HG03103 (cell line): Measurements from ENCODE around the gene CEACAM16.

ENCODE experiments used
- ATAC-seq: cut with Tn5 transposase; IDR thresholded peaks from one replicate; pipeline ENCODE4 v1.9.1; 2021; ENCODE audit warnings: low read depth; ENCODE audit not compliant: unreplicated experiment

Gene CEACAM16

DNA sequence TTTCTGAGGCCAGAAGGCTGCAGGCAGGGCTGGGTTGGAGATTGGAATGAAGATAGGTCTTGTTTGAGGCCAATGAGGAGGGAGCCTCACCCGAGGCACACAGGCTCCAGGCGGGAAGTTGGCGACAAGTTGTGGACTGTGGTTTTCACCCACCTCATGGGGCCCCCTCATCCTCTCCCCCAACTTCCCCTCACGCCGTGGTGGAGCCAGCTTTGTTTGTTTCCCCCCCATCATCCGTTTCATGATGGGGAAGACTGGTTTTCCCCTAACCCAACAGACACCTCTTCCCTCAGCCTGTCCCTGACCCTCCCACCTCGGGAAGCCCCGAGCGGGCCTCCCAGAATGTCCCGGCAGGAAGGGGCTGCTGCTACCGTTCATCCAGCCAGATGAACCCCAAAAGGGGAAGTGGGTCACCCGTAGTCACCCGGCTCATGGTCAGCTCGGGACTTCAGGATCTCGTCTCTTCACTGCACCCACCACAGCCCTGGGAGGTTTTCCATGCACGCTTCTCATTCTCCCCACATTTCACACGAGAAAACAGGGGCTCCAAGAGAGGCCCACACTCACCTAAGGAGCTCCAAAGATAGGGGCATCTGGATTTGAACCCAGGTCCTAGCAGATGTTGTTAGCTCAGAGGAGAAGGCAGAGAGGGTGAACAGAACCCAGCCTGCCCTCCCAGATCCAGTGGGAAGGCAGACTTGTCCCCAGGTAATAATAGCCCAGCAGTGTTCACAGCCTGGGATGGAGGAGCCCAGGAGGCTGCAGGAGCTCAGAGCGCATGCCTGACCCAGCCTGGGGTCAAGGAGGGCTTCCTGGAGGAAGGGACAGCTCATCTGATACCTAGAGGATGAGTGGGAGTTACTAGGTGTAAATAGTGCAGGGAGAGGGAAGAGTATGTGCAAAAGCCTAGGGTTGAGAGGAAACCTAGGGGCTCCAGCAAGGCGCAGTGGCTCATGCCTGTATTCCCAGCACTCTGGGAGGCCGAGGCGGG is 23.5 kb downstream of the CEACAM16 start:
- ATAC-seq = no peak

DNA sequence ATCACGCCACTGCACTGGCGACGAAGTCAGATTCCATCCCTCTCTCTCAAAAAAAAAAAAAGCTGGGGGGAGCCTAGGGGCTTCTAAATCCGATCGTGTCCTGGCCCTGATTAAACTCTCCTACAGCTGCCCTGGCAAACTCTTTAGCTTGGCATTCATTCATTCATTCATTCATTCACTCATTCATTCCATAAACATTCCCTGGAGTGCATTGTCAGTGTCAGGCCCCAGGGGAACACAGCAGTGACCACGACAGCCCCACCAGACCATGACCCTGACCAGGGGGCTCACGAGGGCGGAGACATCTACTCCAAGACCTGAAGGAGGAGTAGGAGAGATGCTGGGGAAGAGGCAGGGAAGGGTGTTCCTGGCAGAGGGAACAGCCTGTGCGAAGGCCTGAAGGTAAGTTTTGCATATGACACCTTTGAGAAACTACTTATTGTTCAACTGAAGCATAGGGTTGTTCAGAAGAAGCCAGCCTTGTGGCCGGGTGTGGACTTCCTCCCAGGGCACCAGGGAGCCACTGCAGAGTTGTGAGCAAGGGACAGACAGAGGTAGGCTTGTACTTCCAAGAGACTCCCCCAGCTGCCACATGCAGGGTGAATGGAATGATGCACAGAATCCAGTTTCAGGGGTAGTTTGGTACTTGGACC is 24.5 kb downstream of the CEACAM16 start:
- ATAC-seq = peak; percentile 27

DNA sequence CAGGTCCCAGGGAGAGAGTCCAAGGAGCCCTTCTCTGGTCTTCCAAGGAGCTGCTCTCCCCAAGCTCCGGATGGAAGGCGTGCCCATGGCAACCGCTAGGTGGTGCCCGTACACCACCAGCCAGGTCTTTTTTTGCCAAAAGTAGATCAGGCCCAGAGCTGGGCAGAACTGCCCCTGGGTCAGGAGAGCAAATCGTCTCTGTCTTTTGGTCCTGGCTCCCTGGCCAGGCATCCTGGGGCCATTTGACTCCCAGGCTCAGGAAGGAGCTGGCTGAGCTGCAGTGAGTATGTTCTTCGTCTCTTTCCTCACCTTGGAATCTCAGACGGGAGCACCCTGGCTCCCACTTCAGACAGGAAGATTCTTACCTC is 25.0 kb downstream of the CEACAM16 start:
- peak; percentile 63 for ATAC-seq

DNA sequence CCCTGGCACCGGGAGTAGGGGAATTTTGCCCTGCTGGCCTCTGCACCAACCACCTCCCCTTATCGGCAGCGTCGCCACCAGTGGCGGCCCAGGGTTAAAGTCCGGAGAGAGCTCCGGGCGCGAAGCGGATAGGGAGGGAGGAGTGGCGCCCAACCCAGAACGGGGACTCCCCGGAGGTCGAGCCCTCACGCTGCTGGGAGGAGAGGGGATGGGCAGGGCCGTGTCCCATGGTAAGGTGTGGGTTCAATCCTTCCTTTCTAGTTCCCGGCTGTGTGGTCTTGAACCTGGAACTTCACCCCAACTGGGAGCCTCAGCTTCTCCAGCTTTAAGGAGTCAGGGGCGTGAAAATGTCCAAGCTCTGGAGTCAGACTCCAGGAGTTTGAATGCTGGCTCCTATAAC is 26.3 kb downstream of the CEACAM16 start:
- no peak for ATAC-seq

DNA sequence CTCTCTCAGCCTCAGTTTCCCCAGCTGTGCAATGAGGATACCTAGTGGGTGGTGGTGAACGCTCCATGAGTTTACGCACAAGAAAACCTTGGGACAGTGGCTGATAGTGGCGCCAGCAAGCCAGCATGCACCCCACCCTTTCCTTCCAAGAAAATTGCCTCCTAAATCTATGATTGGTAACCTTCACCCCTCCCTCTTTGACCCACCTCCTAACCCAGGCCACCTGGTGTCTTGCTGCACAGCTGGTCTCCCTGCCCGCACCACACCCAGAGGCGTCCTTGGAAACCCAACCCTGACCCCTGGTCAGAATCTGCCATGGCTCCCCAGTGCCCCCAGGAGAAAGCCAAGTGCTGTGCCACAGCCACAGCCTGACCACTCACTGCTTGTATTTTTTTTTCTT is 26.7 kb downstream of the CEACAM16 start:
- ATAC-seq = no peak

DNA sequence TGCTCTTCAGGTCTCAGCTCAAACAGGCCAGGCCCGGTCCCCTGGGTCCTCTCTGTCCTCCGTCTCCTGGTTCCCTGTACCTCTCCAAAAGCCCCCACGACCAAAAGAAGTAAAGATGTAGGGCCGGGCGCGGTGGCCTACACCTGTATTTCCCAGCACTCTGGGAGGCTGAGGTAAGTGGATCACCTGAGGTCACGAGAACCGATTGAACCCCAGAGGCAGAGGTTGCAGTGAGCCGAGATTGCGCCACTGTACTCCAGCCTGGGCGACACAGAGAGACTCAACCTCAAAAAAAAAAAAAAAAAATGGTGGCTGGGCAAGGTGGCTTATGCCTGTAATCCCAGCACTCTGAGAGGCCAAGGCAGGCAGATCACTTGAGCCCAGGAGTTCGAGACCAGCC is 27.5 kb downstream of the CEACAM16 start:
- ATAC-seq = no peak

DNA sequence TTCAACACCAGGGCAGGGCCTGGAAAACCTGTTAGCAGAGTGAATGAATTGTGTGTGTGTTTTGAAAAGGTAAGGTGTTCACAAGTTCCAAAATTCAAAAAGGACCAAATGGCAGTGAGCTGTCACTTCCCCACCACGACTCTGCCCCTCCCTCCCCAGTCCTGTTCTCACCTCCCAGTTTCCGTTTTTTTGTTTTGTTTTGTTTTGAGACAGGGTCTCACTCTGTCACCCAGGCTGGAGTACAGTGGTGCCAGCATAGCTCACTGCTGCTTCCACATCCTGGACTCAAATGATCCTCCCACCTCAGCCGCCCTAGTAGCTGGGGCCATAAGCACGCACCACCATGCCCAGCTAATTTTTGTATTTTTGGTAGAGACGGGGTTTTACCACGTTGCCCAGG is 29.2 kb downstream of the CEACAM16 start:
- no peak for ATAC-seq

DNA sequence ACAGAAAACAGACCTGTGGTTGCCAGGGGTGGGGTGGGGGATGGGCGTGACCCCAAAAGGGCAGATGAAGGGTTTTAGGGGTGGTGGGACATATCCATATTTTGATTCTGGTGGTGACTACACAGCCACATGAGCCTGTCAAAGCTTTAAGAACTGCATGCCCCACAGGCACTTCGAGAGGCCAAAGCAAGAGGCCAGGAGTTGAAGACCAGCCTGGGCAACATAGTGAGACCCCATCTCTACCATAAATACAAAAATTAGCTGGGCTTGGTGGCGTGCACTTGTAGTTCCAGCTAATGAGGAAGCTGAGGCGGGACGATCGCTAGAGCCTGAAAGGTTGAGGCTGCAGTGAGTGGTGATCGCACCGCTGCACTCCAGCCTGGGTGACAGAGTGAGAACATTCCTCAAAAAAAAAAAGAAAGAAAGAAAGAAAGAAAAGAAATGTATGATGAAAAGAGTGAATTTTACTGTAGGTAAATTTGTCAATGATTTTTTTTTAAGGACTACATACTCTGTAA is 30.6 kb downstream of the CEACAM16 start:
- ATAC-seq = no peak

DNA sequence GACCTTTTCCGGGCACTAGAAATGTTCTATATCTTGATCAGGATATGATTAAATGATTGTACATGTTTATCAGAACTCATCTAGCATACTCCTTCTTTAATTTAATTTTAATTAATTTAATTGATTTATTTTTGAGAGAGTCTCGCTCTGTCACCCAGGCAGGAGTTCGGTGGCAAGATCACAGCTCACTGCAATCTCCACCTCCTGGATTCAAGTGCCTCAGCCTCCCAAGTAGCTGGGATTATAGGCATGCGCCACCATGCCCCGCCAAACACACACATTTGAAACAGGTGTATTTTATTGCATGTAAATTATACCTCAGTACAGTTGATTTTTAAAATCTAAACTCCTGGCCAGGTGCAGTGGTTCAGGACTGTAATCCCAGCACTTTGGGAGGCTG is 32.1 kb downstream of the CEACAM16 start:
- no peak for ATAC-seq

DNA sequence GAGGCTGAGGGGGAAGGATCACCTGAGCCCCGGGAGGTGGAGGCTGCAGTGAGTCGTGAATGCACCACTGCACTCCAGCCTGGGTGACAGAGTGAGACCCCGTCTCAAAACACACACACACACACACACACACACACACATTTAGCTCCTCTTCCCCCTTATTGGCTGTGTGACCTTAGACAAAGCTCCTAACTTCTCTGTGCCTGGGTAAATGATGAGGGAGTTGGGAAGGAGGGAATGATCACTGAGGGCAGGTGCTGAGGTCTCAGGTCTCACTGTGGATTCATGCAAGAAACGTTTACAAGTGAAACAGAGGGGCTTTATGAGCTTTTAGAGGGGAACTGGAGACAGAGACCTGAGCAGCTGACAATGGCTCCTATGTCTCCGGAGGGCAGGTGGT is 32.7 kb downstream of the CEACAM16 start:
- ATAC-seq = no peak

DNA sequence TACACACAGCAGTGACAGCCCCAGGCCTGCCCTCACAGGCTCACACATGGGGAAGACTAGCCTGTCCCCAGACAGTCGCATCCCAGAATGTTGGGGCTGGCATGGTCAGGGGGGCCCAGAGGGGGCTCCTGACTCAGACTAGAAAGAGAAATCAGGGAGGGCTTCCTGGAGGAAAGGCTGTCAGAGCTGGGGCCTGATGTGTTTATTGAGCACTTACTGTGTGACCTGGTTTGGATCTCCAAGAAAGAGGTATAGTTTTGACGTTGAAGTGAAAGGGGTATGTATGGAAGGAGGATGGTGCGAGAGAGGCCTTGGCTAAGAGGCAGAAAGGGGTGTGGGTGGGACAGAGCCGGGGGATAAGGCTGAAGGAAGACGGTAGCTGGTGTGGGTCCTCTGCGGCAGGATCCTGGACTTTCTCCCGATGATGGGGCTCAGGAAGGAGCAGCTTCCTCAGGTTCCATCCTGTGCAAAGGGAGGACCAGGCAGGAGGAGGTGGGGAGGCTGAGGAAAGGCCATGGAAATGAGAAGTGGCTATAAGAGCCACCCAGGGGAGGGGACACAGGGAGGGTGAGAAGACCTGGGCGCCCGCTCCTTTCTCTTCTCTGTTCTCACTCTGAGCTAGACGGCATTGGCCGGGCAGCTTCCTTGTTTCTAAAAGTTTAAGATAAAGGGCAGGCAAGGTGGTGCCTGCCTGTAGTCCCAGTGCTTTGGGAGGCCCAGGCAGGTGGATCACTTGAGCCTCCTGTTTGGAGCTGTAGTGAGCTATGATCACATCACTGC is 33.5 kb downstream of the CEACAM16 start:
- no peak for ATAC-seq

DNA sequence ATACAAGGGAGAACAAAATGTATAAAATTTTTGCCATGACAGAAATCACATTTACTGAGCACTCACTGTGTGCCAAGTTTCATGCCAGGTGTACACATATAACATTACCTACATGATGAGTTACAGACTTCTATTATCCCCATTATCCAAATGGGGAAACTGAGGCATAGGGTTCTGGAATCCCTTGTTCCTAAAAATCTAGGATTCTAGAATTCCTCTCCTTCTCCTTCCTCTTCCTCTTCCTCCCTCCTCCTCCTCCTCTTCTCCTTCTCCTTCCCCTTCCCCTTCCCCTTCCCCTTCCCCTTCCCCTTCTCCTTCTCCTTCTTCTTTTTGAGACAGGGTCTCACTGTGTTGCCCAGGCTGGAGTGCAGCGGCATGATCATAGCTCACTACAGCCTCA is 35.4 kb downstream of the CEACAM16 start:
- no peak for ATAC-seq

DNA sequence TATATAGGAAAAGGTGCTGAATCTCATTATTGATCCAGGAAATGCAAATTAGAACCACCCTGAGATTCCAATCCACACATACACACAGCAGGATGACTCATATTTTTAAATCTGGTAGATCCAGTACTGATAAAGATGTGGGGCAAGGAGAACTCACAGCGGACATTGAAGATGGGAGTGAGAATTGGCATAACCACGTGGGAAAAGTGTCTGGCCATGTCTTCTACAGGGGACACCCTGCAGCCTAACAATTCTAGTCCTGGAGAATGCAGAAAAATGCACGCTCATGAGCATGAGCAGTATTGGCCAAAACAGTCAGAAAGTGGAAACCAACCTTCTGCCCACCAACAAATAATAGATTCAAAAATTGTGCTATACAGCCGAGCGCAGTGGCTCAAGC is 36.1 kb downstream of the CEACAM16 start:
- ATAC-seq = no peak

DNA sequence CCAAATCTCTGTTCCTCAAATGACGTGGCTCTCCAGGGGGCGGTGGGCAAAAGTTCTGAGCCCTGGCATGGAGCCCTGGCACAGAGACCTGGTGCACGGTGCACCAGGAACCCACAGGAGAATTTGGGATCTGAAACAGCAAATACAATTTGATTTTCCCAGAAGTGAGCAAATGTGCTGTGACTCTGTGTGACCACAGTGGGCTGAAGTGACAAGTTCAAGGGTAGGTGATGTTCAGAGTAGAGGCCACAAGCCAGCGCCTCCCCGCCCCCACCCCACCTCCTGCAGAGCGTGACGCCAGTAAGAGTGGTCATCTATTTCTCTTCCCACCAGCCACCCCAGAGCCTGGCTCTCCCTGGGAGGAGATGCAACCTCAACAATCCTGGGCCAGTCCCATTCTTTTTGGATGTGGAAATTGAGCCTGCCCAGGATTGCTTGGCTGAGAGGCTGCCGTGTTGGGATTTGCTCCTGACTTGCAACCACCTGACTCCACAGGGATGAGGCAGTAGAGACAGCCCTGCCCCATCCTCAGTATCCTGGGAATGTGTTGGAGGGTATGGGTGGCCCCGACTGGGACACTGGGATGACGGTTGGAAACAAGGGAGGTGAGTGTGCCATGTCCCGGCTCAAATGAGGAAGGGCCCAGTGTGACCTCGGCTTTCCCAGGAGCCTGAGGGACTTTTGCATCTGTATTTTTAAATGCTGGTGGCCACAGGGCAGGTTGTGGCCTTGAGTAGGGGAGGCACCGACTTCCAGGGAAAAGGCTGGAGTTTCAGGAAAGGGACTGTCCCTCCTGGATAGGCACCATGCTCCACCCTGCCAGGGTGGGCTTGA is 38.5 kb downstream of the CEACAM16 start:
- no peak for ATAC-seq

DNA sequence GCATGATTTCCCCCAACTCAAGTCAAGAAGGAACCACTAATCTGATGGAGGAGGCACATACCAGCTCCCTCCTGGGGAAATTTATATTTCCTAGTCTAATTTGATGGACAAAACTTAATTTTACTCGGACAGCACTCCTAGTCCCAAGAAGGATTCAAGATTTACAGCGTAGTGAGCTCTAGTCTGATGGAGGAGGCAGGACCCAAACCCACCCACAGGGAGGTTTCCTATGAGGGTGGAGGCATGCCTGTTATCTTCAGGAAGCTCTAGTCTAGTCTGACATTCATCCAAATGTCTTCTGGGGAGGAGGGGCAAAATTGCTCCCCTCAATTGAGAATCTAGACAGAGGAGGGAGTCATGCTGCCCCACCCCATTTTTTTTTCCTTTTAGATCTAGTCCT is 39.2 kb downstream of the CEACAM16 start:
- ATAC-seq = no peak

DNA sequence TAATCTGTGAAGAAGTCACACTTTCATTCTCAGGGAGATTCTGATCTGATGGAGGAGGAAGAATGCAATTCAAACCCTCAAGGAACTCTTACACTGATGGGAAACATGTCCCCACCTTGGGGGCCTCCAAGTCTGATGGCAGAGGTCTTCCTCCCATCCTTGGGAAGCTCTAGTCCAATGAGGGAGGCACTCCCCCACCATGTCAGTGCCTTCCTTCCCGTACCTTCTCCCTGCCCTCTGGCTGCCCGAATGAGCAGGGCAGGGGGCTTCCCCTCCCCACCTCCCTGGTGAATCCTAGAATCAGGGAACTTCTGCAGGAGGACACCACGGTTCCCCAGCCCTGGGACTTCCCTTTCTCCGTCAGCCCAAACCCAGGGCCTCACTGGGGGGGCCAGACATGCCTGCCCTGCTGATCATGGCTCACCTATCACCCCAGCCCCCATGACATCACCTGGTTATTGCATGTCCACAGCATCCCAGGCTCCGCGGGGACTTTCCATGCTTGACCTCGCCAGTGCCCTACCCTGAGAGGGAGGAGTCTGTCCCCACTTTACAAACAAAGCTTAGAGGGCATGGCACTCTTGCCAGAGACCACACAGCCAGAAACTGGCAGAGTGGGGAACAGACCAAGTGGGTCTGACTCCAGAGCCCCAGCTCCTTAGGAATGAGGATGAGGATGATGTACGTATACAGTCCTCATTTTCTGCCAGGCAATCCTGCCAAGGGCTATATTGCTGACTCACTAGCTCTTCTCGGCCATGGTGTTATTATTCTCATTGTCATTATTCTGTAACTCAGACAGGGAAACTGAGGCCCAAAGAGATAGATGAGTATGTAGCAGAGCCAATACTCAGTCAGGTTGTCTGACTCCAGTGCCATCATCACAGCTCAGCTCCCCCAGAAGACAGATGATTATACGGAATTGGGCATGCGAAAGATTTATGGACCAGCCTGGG is 39.9 kb downstream of the CEACAM16 start:
- ATAC-seq = no peak

DNA sequence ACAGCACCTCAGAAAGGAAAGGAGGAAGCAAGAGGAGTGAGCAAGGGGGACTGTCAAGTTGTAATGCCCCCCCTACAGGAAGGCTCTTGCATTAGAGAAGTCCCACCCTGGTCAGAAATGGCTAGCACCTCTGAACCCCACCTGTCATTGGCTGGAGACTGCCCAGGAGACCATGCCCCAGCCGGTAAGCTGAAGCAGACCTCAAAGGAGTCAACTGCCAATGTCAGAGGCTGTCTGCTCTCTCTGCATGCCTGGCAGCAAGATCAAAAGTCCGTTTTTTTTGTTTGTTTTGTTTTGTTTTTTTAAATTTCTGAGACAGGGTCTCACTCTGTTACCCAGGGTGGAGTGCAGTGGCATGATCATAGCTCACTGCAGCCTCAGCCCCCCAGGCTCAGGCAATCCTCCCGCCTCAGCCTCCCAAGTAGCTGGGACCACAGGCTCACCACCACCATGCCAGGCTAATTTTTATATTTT is 41.4 kb downstream of the CEACAM16 start:
- ATAC-seq = no peak

DNA sequence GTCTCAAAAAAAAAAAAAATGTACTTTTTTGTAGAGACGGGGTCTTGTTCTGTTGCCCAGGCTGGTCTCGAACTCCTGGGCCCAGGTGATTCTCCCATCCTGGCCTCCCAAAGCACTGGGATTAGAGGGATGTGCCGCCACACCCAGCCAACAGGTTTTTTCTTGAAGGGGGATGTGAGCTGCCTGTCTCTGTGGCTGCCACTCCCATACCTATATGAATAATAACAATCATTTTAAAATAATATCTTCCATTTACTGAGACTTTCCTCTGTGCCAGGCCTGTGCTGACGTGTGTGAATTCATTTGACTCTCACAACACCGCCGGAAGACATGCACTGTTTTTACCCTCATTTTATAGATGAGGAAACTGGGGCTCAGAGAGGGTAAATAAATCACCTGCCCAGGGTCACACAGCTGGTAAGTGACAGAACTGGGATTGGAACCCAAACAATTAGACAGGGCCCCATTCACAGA is 42.3 kb downstream of the CEACAM16 start:
- no peak for ATAC-seq

DNA sequence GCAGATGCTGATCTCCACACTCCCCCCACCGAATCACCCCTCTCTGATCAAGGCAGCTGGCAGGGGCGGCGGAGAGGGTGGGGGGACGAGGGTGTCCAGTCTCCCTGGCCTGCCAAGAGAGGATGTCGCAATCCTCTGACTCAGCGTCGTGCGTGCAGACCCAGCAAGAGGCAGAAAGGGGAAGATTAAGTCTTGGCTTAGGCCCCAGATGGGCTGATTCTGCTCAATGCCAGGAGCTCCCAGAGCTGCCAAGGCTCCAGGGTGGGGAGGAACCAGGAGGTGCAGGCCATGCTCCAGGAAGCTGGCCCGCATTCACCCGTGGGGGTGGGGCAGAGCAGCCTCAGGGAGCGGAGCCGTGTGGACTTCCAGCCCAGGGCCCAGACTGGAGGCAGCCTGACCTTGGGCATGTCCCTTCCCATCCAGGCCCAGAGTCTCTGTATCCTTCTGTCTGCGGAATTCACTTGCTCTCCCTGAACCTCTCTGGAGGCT is 42.9 kb downstream of the CEACAM16 start:
- ATAC-seq = no peak
